Neural cell (in vitro differentiated cells): ENCODE measurements around the gene DHTKD1.
"Not testable (repeated sequence)": the region's sequence is repeated elsewhere in the genome, so short reads cannot be mapped to it uniquely, and the experiment has no call there.

Source experiments
- CTCF ChIP-seq: fragments of 450-650 bp; IDR thresholded peaks from 2 replicates; pipeline ENCODE4 v1.5.1; 2014; ENCODE audit warnings: antibody characterized with exemption, mild to moderate bottlenecking, moderate library complexity; ENCODE audit not compliant: poor library complexity, severe bottlenecking
- EZH2 ChIP-seq: fragments of 200-600, 300-800 bp; shearing (Covaris generic), sonication (generic); IDR thresholded peaks from 2 replicates; pipeline ENCODE4 v1.6.1; 2014; ENCODE audit warnings: antibody characterized with exemption, low read length, borderline replicate concordance, mild to moderate bottlenecking; ENCODE audit not compliant: insufficient read depth, poor library complexity, severe bottlenecking
- POLR2AphosphoS5 ChIP-seq: IDR thresholded peaks from 2 replicates; pipeline ENCODE4 v1.6.1; 2012
- TF ChIP-seq, protein P1 (sequence below): IDR thresholded peaks from 2 replicates; pipeline ENCODE4 v1.6.1; 2012; ENCODE audit warnings: borderline replicate concordance

- TF ChIP-seq POLR2AphosphoS5, CTCF, EZH2: not testable (repeated sequence)
- TF ChIP-seq, protein P1, sequence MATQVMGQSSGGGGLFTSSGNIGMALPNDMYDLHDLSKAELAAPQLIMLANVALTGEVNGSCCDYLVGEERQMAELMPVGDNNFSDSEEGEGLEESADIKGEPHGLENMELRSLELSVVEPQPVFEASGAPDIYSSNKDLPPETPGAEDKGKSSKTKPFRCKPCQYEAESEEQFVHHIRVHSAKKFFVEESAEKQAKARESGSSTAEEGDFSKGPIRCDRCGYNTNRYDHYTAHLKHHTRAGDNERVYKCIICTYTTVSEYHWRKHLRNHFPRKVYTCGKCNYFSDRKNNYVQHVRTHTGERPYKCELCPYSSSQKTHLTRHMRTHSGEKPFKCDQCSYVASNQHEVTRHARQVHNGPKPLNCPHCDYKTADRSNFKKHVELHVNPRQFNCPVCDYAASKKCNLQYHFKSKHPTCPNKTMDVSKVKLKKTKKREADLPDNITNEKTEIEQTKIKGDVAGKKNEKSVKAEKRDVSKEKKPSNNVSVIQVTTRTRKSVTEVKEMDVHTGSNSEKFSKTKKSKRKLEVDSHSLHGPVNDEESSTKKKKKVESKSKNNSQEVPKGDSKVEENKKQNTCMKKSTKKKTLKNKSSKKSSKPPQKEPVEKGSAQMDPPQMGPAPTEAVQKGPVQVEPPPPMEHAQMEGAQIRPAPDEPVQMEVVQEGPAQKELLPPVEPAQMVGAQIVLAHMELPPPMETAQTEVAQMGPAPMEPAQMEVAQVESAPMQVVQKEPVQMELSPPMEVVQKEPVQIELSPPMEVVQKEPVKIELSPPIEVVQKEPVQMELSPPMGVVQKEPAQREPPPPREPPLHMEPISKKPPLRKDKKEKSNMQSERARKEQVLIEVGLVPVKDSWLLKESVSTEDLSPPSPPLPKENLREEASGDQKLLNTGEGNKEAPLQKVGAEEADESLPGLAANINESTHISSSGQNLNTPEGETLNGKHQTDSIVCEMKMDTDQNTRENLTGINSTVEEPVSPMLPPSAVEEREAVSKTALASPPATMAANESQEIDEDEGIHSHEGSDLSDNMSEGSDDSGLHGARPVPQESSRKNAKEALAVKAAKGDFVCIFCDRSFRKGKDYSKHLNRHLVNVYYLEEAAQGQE = not testable (repeated sequence)
These were observed 2.7 kb downstream of the DHTKD1 start for GRCh38 chr10:12071441-12071840.
